Choroid plexus epithelial cell (primary cell): ENCODE results near the gene NUAK1.

Experiments used
- DNase-seq: peaks from one replicate; pipeline ENCODE4 v3.0.0-alpha.2; 2010; ENCODE audit warnings: low read depth
- H3K4me3 ChIP-seq: 2 replicates; pipeline ENCODE4 v1.5.1; 2011; ENCODE audit warnings: low read depth, mild to moderate bottlenecking, control low read depth, low read length, moderate library complexity
- TF ChIP-seq, protein P1 (sequence below): conservative IDR thresholded peaks from 2 replicates; pipeline ENCODE4 v1.5.1; 2011; ENCODE audit warnings: low read depth, mild to moderate bottlenecking, control low read depth, inconsistent platforms, low read length, moderate library complexity

Gene NUAK1

DNA sequence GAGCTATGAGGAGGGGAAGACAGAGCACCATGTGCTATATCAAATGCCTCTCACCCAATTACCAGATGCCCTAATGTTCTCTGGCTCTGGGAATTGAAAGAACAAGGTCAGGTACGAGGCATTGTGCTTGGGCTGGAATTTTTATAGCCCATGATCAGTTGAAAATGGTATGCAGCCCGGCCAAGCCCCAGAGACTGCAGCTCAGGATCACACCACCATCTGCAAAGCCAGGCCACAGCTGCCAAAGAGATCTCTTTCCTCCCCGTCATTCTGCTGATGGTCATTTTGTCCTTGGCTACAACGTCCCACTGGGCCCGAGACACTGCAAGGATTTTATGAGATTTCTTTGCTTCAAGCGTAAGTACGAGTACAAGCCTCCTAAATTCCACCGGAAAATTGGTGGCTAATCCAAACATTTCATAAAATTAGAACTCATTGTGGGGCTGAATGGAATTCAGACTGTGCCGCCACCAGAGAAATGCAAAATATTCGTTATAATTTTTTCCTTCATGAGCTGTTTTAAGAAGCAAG lies 15.1 kb downstream of the NUAK1 start:
- TF ChIP-seq, protein P1, sequence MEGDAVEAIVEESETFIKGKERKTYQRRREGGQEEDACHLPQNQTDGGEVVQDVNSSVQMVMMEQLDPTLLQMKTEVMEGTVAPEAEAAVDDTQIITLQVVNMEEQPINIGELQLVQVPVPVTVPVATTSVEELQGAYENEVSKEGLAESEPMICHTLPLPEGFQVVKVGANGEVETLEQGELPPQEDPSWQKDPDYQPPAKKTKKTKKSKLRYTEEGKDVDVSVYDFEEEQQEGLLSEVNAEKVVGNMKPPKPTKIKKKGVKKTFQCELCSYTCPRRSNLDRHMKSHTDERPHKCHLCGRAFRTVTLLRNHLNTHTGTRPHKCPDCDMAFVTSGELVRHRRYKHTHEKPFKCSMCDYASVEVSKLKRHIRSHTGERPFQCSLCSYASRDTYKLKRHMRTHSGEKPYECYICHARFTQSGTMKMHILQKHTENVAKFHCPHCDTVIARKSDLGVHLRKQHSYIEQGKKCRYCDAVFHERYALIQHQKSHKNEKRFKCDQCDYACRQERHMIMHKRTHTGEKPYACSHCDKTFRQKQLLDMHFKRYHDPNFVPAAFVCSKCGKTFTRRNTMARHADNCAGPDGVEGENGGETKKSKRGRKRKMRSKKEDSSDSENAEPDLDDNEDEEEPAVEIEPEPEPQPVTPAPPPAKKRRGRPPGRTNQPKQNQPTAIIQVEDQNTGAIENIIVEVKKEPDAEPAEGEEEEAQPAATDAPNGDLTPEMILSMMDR = no peak
- DNase-seq = peak; percentile 47
- no peak overlapping the region for H3K4me3 ChIP-seq

DNA sequence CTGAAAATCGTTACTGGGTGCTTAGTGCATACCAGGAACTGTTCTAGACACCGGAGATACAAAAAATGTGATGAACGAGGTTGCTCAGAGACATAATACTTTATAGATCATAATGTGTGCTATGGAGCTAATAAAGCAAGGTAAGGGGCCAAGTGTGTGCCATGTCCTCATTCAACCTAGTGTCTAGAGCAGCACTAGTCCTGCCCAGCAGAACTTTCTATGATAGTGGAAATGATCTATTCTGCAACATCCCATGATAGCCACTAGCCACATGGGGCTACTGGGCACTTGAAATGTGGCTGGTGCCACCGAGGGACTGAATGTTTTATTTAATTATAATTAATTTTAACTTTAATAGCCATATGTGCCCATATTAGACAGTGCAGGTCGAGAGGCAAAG lies 15.6 kb downstream of the NUAK1 start:
- TF ChIP-seq, protein P1 = no peak
- H3K4me3 ChIP-seq = no peak overlapping the region
- no peak for DNase-seq

DNA sequence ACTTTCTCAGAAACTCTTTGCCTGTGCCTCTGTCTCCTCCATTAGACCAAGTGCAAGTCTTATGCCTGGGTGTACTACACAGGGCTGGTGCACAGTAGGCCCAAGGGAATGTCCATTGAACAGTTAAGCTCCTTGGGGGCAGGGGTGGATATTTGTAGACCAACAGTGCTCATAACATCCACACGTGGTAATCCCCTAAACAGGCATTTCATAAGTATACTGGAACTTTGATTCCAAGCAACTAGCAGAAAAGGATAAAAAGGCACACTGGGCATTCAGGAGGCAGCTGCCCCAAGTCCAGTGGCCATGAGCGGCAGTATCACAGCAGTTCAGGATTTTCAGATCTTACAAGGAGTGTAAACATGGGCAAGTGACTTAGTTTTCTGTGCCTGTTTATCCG lies 16.8 kb downstream of the NUAK1 start:
- TF ChIP-seq, protein P1 = no peak
- H3K4me3 ChIP-seq = no peak overlapping the region
- DNase-seq = no peak

DNA sequence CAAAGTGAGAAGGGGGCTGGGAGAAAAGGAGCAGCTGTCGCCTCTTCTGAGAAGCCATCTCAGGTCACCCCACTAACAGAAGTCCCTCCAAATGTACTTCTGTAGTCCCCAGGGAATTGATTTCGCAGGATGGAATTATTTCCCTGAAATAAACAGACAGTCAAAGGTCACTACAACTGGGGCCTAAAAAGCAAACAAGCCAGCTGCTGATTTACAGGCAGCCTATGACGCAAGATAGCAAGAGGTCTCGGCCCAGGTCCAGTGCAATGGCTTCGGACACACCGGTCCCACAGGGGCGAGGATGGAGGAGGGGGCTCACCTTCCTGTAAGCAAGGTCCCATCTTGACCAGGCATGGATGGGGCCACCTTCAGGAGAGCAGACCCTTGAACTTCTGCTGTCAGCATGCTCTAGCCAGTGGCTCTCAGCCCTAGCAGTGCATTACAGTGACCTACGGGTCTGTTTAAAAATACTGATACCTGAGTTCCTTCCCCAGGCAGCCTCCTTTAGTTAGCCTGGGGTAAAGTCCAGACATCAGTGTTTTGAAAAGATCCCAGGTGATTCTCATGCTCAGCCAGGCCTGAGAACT lies 18.1 kb downstream of the NUAK1 start:
- TF ChIP-seq, protein P1 = no peak
- H3K4me3 ChIP-seq = no peak overlapping the region
- no peak for DNase-seq

DNA sequence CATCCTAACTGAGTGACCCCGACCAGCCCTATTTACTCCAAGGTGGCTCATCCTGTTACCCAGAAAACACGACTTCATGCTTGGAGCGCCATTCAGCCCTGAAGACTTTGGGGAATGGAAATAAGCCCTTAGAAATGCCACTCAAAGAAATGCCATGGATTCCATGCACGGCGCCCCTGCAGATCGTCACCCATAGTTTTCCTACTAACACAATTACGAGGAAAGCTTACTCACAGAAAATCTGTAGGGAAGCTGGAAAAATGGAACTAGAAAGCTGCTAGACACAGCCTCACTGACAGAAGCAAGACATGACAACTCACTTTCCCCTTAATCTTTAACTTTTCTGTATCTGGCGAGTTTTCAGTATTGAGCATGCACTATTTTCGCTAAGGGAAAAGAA lies 19.5 kb downstream of the NUAK1 start:
- DNase-seq = no peak
- TF ChIP-seq, protein P1 = no peak
- no peak overlapping the region for H3K4me3 ChIP-seq

DNA sequence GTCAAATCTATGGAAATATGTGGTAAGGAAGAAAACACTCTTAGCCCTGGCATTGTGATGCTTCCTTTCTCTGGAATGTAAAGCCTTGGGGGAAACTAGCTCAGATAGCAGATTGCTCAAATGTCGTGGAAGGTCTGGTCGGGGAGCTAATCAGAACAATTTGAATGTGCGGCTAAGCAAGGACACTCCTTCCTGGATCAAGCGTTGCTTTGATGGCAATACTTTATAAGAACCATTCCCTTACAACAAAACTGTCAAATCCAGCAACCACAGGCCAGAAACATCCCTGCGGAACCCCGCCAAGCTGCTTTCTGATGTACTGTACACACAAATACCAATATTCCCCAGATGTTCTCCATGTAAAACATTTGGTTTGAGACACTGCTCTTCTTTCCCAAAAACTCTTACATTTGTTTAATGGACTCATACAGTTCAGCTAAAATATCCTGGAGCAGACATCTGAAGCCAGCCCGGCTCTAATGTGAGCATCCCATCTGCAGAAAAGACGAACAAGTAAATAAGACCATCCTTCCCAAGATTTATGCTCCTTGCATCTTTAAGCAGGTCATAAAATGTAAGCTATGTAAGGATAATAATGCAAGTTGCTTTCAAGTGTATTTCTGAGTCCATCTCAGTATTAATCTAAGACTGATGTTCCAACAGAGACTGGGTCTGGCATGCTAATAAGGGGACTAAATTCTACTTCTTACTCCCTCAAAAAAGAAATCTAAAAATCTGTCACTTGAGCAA lies 20.2 kb downstream of the NUAK1 start:
- H3K4me3 ChIP-seq = no peak overlapping the region
- no peak for DNase-seq
- TF ChIP-seq, protein P1 = no peak
